Stimulated activated CD8-positive, alpha-beta memory T cell treated with anti-CD3 and anti-CD28 coated beads, Interleukin-2, amount 100 ng/mL, for 1 hour (primary cell): ENCODE data around the gene OR10H5.
"Not testable (repeated sequence)": the region's sequence is repeated elsewhere in the genome, so short reads cannot be mapped to it uniquely, and the experiment has no call there.

Experiments used
- DNase-seq, 2 donors: peaks; one replicate each; pipeline ENCODE4 v3.0.0-alpha.2; 2020; ENCODE audit warnings: low read depth in 2 of 2

The OR10H5 gene

DNA sequence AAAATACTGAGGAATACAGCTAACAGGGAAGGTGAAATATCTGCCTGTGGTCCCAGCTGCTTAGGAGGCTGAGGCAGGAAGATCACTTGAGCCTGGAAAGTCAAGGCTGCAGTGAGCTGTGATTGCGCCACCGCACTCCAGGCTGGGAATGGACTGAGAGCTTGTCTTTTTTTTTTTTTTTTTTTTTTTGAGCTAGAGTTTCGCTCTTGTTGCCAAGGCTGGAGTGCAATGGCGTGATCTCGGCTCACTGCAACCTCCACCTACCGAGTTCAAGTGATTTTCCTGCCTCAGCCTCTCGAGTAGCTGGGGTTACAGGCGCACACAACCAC lies 56.4 kb downstream of the OR10H5 start:
- not testable (repeated sequence) for DNase-seq

DNA sequence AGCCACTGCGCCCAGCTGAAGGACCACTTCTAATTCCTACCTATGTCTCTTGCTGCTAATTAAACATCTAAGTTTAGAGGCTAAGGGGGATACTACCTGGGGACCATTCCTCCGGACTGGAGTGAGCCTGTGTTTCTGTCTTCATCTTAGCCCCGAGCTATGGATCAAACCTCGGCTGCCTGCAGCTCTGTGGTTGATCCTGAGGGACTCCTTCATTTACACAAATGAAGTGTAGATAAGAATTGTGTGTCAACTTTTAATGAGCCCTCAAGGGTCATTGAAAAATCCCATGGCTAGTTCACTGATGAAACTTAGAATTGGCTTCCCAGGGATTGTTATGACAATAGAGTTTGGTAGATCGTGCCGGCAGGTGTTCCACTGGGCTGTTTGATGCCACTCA lies 59.5 kb downstream of the OR10H5 start:
- DNase-seq = no peak

DNA sequence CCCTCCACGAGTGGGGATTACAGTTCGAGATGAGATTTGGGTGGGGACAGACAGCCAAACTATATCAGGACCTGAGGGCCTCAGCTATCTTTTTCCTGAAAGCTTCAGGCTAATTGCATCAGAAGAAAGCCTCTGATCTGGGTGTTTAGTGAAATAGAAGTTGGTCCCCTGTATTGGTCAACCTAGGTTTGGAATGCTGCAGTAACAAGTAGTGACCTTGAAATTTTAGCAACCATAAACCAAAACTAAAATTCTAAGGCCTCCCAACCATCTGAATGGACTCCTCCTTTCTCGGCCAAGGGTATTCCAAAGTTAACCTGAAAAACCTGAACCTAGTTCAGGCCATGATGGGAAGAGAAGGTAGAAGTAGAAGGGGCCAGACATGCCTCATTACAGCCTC lies 62.9 kb downstream of the OR10H5 start:
- DNase-seq = no peak
